T-helper 1 cell (primary cell): ENCODE data around the gene OTOP3.
"Not testable (repeated sequence)": the region's sequence is repeated elsewhere in the genome, so short reads cannot be mapped to it uniquely, and the experiment has no call there.

Source experiments
- DNase-seq, 5 donors: peaks; one replicate each; pipeline ENCODE4 v3.0.0-alpha.2; 2012 to 2020
- total RNA-seq, 4 donors: gene quantifications; one replicate each; lab custom pipeline; 2026; lab: John Stamatoyannopoulos, UW

Gene OTOP3, protein sequence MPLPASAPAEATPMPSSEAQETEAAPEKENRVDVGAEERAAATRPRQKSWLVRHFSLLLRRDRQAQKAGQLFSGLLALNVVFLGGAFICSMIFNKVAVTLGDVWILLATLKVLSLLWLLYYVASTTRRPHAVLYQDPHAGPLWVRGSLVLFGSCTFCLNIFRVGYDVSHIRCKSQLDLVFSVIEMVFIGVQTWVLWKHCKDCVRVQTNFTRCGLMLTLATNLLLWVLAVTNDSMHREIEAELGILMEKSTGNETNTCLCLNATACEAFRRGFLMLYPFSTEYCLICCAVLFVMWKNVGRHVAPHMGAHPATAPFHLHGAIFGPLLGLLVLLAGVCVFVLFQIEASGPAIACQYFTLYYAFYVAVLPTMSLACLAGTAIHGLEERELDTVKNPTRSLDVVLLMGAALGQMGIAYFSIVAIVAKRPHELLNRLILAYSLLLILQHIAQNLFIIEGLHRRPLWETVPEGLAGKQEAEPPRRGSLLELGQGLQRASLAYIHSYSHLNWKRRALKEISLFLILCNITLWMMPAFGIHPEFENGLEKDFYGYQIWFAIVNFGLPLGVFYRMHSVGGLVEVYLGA
- 0 reads per million in 4 donors for total RNA-seq

DNA sequence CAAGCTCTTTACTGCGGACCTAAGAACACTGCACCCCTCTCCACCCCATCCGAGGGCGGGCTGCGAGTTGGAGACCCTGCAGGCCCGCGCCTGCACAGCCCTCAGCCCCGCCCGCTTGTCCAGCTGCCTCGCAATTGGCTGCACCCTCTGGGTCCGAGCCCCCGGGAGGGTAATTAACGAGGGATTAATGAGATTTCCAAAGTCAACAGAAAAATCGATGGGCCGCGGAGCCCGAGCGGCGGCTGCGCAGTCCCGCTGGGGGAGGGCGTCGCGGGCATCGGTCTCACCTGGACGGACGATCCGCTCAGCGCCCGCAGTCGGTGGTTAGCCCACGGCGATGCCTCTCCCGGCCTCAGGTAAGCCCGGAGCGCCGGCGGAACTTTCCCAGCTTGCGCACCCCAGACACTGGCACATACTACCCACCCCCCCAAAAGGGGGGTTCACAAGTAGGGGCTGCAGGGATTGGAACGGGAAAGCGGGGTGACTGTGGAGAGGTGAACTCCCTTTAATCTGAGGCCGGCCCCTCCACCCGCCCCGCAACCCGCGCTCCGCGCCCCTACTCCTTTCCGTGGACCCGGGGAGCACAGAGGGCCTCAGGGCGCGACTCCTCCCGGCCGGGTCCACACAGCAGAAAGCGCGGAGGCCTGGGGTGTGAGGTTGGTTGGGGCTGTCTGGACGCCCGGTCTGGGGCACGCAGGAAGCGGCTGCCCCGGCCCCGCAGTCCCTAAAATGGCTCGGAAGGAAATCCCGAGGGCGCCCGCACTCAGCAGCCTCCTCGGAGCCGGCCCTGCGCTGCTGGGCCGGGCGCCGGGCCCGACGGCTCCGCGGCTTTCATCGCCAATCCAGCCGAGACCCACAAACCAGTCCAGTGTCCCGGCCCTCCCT, at the start of gene OTOP3:
Gene OTOP3 (plus strand): TSS at position 314 of the 885 bp plus-strand sequence. CDS start 24 bp downstream, at position 338.
- DNase-seq = no peak

DNA sequence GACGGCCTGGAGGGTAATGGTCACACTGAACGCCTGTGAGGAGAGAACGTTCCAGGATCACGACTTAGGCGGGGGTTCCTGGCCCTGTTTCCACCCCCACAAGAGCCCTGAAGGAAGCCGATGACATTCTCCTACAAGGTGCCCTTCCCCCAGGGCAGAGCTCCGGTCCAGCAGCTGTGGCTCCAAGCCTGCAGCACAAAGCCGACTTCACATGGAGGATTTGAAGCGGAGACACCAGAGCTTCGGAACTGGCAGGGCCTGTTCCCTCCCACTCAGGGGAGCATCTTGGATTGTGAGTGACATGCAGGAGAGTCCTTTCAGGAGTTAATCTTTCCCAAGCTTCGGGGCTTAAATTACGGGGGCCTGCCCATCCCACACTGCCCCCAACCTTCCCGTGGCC, 47.2 kb upstream of the OTOP3 start:
- DNase-seq = no peak

- DNase-seq = no peak
These were observed 45.1 kb upstream of the OTOP3 start for GRCh38 chr17:74890554-74890953.

GRCh38 chr17:74892013-74892841, 43.5 kb upstream of the OTOP3 start:
- DNase-seq = no peak

GRCh38 chr17:74892974-74893911, 42.5 kb upstream of the OTOP3 start, which contains the start of gene FADS6:
FADS6 (minus strand) TSS chr17:74893633; CDS start chr17:74893595, 38 bp downstream.
- peak in 1 of 5 donors; percentile 5 for DNase-seq

DNA sequence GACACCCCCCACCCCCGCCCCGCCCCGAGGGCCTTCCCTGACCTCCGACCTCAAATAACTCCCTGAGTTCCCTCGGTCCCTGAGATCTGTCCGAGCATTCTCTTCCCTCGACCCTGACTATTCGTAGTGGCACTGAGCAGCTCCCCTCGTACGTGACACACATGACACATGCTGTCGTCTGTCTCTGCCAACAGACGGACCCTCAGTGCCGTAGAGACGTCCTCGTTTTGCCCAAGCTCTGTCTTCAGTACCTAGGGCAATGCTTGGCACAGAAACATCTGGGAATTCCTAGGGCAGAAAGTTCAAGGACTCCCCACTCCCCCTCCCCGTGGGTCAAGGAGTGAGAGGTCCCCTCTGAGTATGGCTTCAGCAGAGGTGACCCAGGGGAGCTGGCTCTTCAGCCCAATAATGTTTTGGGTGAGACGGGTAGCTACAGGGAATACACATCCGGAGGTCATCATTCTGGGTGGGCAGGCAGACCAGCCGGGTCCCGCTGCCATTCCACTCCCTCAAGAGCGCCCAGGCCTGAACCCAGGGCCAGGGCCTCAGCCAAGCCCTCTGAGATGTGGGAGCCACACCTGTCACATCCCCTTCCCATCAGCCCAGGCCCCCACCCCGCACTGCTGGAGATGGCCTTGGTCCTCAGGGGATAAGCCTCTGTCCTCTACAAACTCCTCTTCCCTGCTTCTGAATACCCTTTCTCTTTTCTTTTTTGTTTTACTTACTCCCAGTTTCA, 41.6 kb upstream of the OTOP3 start:
- no peak for DNase-seq

GRCh38 chr17:74898376-74898946, 37.2 kb upstream of the OTOP3 start:
- DNase-seq = no peak

GRCh38 chr17:74900208-74900607, 35.5 kb upstream of the OTOP3 start:
- DNase-seq = no peak

DNA sequence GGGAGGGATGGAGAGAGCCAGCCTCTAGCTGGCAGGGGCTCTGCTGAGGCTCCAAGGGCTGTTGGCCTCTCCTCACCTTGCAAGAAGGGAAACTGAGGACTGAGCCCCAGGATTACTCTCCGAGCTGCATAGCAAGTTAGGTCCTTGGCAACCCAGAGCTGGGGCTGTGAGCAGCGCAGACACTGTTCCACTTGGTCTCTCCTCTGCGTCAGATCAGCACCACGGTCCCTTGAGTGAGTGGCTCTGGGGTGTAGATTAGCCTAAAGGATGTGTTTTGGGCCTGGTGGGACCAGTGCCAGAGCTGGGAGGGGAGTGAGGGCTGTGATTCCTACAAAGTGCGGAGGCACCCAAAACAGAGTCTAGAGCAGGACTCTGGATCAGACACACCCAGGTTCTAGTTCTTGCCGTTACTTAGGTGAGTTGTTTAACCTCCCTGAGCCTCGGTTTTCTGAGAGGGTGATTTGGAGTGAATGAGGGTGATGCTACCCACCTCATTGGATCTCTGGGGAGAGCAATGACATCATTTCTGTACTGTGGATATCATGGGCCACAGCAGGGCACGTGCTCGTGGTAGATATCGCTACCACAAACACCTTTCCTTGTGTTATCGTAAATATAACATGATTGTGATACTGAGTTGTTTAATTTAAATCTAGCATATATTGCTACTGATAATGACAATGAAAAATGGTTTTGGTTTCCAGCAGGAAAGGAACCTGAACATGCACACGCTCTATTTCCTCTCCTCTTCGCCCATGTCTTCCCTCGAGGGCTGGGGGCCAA, 34.2 kb upstream of the OTOP3 start:
- DNase-seq = no peak

- no peak for DNase-seq
These were observed 32.7 kb upstream of the OTOP3 start for GRCh38 chr17:74903034-74903433.

DNA sequence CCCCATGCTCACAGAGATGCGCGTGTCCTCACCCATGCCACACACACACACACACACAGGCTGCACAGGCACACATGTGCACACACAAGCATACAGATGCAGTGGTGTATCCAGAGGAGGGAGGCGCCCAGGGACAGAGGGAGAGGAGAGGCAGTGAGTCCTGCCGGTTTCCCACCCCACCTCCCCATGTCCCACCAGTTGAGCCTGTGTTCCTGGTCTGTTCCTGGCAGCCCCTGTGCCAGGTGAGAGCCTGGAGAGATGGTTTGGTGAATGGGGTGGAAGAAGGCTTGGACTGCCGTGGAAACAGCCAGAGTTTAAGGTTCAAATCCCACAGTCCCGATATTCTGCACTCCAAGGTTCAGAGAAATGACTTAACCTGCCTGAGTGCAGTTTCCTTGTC, 32.0 kb upstream of the OTOP3 start:
- DNase-seq = no peak

DNA sequence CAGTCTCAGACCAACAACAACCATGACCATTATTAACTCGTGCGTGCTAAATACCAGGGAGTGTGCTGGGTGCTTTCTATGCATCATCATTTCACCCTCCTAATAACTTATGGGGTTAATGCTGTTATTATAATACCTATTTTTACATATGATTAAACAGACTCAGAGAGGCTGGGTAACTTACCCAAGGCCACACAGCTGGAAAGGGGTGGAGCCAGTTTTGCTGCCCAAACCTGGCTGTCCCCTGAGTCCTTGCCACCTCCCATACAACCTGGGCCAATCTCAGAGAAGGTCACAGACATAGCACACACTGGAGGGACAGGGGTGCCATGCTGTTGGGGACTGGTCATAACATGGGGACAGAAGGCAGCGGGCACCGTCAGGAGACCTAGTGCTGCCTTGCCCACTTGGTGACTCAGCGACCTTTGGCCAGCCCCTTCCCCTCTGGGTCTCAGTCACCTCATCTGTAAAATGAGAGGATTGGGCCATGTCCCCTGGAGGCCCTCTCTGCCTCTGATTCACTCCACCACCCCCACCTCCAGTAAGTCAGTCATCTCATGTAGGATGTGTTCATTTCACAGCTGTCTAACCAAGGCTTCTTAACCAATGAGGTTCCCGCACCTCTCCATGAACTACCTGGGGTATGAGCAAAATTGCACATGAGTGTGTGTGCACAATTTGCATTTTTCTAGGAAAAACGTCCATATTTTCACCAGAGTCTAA, 30.9 kb upstream of the OTOP3 start:
- DNase-seq = no peak

DNA sequence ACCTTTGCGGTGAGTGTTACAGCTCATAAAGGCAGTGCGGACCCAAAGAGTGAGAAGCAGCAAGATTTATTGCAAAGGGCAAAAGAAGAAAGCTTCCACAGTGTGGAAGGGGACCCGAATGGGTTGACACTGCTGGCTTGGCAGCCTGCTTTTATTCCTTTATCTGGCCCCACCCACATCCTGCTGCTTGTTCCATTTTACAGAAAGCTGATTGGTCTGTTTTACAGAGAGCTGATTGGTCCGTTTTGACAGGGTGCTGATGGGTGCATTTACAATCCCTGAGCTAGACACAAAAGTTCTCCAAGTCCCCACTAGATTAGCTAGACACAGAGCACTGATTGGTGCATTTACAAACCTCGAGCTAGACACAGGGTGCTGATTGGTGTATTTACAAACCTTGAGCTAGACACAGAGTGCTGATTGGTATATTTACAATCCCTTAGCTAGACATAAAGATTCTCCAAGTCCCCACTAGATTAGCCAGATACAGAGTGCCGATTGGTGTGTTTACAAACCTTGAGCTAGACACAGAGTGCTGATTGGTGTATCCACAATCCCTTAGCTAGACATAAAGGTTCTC, 29.4 kb upstream of the OTOP3 start:
- DNase-seq = not testable (repeated sequence)

- no peak for DNase-seq
These were observed 28.7 kb upstream of the OTOP3 start for GRCh38 chr17:74907012-74907411.

DNA sequence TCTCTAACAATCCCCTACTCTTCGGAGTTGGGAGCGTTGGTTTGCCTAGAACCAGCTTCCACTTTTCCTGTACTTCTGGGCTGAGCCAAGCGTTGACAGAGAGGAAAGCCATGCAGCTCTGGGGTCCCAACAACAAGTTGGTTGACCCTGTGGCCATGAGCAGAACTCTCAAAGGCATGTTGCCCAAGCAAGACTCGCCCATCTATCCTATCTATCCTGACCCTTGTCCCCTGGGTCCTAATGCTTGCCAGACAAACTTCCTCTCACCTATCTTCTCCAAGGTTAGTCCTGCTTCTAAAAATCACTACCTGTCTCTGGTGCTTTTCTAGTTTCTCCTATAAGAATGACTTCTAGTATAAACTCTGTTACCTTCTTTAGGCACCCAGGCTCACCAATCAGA, 26.6 kb upstream of the OTOP3 start:
- DNase-seq = not testable (repeated sequence)

- not testable (repeated sequence) for DNase-seq
These were observed 24.3 kb upstream of the OTOP3 start for GRCh38 chr17:74911423-74911822.

GRCh38 chr17:74916136-74916850, 19.4 kb upstream of the OTOP3 start:
- DNase-seq = no peak
